ENCODE results near the gene CARD10. TPM values are rescaled to one million over a fixed set of nuclear protein-coding genes. Genes with fewer than 3 reads are reported as not detected.

Gene CARD10
- total RNA-seq, 3 donors from 2014 or later (not counting 1 experiment from before 2014, with no cell fraction given) = 0.09 to 0.16 (median 0.10) TPM

DNA sequence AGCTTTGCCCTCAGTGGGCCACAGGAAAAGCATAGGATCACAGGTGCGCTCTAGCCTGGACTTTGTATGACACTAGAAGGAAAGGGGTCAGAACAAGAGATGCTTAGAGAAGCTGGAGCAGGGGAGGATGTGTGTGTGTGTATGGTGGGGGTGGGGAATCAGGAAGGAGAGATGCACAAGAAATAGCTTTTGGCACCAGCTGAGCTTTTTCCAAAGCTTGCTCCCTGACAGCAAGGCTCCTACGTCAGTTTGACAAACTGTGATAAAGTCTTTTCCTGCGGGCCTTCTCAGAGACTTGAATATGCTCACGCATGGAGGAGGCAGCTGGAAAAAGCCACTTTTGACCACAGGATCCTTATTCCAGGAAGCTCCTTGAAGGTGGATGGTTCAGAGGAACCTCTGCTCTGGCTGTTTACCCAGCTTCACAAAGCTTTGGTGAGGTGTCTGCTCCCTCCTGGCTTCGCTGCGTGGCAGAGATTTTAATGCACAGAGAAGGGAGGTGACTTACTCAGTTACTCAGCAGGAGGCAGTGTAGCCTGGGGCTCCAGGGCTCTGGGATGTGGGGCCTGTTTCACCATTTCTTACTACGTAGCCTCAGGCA is 45.0 kb upstream of the CARD10 start:
- H3K27ac ChIP-seq (ENCODE audit: low read length) = no peak overlapping the region
- peaks cover 24 to 42% of the 10 kb centered on the region in 2 donors for H3K27me3 Mint-ChIP-seq (ENCODE audit: low read depth in 2 of 2)
- TF ChIP-seq CTCF (IDR thresholded peaks at IDR 0.05) = no peak
- H3K36me3 ChIP-seq (ENCODE audit: control insufficient read depth, insufficient read depth, low read length) = no peaks in the 10 kb centered on the region
- H3K9me3 Mint-ChIP-seq = no peaks in the 10 kb centered on the region
- H3K4me1 ChIP-seq (ENCODE audit: control insufficient read depth, insufficient read depth, low read length) = peaks cover 51% of the 10 kb centered on the region
- H3K27ac Mint-ChIP-seq = no peak overlapping the region
- DNase-seq = no peak
- H3K27me3 ChIP-seq (ENCODE audit: control insufficient read depth, insufficient read depth, low read length) = peaks cover 30% of the 10 kb centered on the region
- intact Hi-C loops (cut with micrococcal nuclease) = no loop called here
- peaks cover 31 to 36% of the 10 kb centered on the region in 2 donors for H3K4me1 Mint-ChIP-seq
- 94% methylated on average over 7 of the region's 7 CpGs for WGBS (ENCODE audit: insufficient coverage)
- no peak for ATAC-seq
- no peak overlapping the region for H3K4me3 ChIP-seq (ENCODE audit: low read length)
- no peak overlapping the region for H3K4me3 Mint-ChIP-seq
- H3K9me3 ChIP-seq (ENCODE audit: control insufficient read depth, insufficient read depth, low read length) = no peaks in the 10 kb centered on the region
- no peaks in the 10 kb centered on the region for H3K36me3 Mint-ChIP-seq

DNA sequence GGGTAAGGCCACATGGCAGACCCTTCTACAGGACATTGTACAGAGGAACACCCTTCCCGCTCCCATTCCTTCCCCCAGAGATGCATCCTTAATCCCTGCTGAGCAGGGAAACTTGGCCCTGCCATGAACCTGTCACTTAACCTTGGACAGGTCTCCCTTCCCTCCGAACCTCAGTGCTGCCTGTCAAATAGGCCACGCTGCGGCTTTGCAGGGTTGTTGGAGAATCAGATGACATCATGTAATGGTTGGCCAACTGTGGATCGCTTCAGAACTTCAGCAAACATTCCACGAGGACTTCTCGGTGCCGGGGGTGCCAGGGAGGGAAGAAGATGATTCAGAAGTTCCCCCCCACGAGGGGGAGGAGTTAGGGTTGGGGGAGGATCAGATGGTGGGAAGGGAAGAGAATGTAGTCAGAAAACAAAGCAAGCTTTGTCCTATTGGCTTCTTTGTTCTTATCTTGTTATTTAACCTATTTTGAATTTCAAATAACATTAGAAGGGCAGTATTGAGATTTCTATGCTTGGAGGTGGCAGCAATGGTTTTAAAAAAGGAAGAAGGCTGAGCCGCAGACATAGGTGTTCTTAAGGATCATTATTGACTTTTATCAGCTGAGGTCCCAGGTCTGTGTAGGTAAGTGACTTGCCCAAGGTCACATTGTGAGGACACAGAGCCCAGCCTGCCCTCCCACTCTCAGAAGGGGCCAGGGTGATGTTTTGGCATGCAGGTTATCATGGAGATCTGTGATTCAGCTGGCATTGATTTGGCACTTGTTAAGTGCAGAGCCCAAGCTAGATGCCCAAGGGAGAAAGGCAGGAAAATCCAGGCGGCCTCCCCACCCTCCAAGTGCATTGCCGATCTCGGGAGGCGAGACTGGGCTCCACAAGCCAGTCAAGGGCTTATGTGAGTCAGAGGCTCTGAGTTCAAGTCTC is 44.2 kb upstream of the CARD10 start:
- no peak overlapping the region for H3K4me3 ChIP-seq (ENCODE audit: low read length)
- H3K27ac ChIP-seq (ENCODE audit: low read length) = no peak overlapping the region
- DNase-seq (no peak), ATAC-seq (no peak)
- H3K27me3 Mint-ChIP-seq (ENCODE audit: low read depth in 2 of 2) = peaks cover 24 to 48% of the 10 kb centered on the region in 2 donors
- no peaks in the 10 kb centered on the region for H3K36me3 ChIP-seq (ENCODE audit: control insufficient read depth, insufficient read depth, low read length)
- WGBS (ENCODE audit: insufficient coverage) = 88% methylated on average over 14 of the region's 14 CpGs
- intact Hi-C loops (cut with micrococcal nuclease) = no loop called here
- H3K4me1 ChIP-seq (ENCODE audit: control insufficient read depth, insufficient read depth, low read length) = peaks cover 51% of the 10 kb centered on the region
- no peak overlapping the region for H3K4me3 Mint-ChIP-seq
- H3K36me3 Mint-ChIP-seq = no peaks in the 10 kb centered on the region
- H3K9me3 ChIP-seq (ENCODE audit: control insufficient read depth, insufficient read depth, low read length) = no peaks in the 10 kb centered on the region
- H3K9me3 Mint-ChIP-seq = no peaks in the 10 kb centered on the region
- TF ChIP-seq CTCF (IDR thresholded peaks at IDR 0.05) = no peak
- H3K27ac Mint-ChIP-seq = no peak overlapping the region
- peaks cover 30% of the 10 kb centered on the region for H3K27me3 ChIP-seq (ENCODE audit: control insufficient read depth, insufficient read depth, low read length)
- peaks cover 31 to 36% of the 10 kb centered on the region in 2 donors for H3K4me1 Mint-ChIP-seq

DNA sequence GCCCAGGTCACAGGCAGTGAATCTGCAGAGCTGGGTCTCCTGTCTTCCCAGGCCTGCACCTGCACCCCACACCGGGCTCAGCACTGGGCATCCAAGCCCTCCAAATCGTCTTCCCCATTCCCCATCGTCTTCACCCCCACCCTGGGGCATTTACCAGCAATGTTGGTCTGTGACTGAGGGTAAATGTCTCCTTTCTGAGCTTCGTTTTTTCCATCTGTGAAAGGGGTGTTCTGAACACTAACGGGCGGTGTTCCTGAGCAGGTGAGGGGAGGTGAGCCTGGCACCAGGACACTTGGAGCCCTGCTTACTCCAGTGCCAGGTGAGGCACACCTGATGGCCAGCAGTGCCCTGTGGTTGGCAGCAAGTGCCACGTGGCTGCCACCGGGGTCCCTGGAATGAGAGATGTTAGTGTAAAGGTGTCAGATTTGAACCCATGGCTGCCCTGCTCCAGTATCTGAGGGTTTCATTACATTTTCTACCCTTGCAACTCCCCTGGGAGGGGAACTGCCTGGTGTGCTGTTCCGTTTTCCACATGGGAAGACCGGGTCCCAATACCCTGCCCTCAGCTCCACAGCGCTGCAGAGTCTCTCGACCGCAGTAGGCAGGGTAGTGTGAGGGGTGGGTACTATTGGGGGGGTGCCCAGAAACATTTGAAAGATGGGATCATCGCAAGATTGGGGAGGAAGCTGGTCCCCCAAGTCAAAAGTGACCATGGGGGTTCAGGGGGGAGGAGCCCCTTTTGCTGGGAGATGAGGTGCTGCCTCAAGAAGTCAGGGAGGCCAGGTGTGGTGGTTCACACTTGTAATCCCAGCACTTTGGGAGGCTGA is 43.0 kb upstream of the CARD10 start:
- peak overlapping the region; percentile 80 for H3K4me3 Mint-ChIP-seq
- TF ChIP-seq CTCF (IDR thresholded peaks at IDR 0.05) = no peak
- H3K27me3 Mint-ChIP-seq (ENCODE audit: low read depth in 2 of 2) = peaks cover 32 to 51% of the 10 kb centered on the region in 2 donors
- intact Hi-C loops (cut with micrococcal nuclease) = no loop called here
- H3K27ac Mint-ChIP-seq = peak overlapping the region in 1 of 2 donors; percentile 52
- Histone ChIP-seq H3K4me3 (ENCODE audit: low read length) (no peak overlapping the region), H3K27ac (ENCODE audit: low read length) (no peak overlapping the region), H3K36me3 (ENCODE audit: control insufficient read depth, insufficient read depth, low read length) (no peaks in the 10 kb centered on the region), H3K27me3 (ENCODE audit: control insufficient read depth, insufficient read depth, low read length) (peaks cover 30% of the 10 kb centered on the region), H3K4me1 (ENCODE audit: control insufficient read depth, insufficient read depth, low read length) (peaks cover 46% of the 10 kb centered on the region), H3K9me3 (ENCODE audit: control insufficient read depth, insufficient read depth, low read length) (no peaks in the 10 kb centered on the region)
- 88% methylated on average over 12 of the region's 14 CpGs for WGBS (ENCODE audit: insufficient coverage)
- ATAC-seq (no peak), DNase-seq (no peak)
- no peaks in the 10 kb centered on the region for H3K9me3 Mint-ChIP-seq
- H3K36me3 Mint-ChIP-seq = no peaks in the 10 kb centered on the region
- peaks cover 27 to 31% of the 10 kb centered on the region in 2 donors for H3K4me1 Mint-ChIP-seq

Data from natural killer cell (primary cell).